Ovary (tissue), 3 donors: ENCODE measurements around the gene PARN.

Experiments
- CTCF ChIP-seq, 3 donors: fragments of 450-650 bp in 2 of 3; fragments of 200-600 bp in 1 of 3; IDR thresholded peaks; one replicate each; pipeline versions ENCODE4 v1.5.1 to v1.8.0; 2016 to 2022; ENCODE audit warnings: antibody characterized with exemption in 3 of 3, mild to moderate bottlenecking in 1 of 3
- POLR2A ChIP-seq: fragments of 450-650 bp; IDR thresholded peaks from one replicate; pipeline ENCODE4 v1.6.1; 2017; ENCODE audit warnings: antibody characterized with exemption, mild to moderate bottlenecking, moderate library complexity
- donor health status: DM: no; HTN: no; CAD: no.

- no peak for TF ChIP-seq CTCF (IDR thresholded peaks at IDR 0.05)
- TF ChIP-seq POLR2A: no peak
Measured at GRCh38 chr16:14409563-14409962, 220.5 kb downstream of the PARN start.
